NCI-H1930 (cell line): Measurements from ENCODE around the gene TNIP3.
"Not testable (repeated sequence)": the region's sequence is repeated elsewhere in the genome, so short reads cannot be mapped to it uniquely, and the experiment has no call there.

Experiments used
- DNase-seq, 2 experiments: peaks; one replicate each; lab custom pipeline; 2025; lab: John Stamatoyannopoulos, UW

TNIP3 gene

GRCh38 chr4:121177246-121178137 is 13.4 kb upstream of the TNIP3 start:
- no peak for DNase-seq

- no peak for DNase-seq
Observed at GRCh38 chr4:121176082-121176934, 12.2 kb upstream of the TNIP3 start.

GRCh38 chr4:121171477-121171876 is 7.4 kb upstream of the TNIP3 start:
- DNase-seq, result not testable (repeated sequence)

DNA sequence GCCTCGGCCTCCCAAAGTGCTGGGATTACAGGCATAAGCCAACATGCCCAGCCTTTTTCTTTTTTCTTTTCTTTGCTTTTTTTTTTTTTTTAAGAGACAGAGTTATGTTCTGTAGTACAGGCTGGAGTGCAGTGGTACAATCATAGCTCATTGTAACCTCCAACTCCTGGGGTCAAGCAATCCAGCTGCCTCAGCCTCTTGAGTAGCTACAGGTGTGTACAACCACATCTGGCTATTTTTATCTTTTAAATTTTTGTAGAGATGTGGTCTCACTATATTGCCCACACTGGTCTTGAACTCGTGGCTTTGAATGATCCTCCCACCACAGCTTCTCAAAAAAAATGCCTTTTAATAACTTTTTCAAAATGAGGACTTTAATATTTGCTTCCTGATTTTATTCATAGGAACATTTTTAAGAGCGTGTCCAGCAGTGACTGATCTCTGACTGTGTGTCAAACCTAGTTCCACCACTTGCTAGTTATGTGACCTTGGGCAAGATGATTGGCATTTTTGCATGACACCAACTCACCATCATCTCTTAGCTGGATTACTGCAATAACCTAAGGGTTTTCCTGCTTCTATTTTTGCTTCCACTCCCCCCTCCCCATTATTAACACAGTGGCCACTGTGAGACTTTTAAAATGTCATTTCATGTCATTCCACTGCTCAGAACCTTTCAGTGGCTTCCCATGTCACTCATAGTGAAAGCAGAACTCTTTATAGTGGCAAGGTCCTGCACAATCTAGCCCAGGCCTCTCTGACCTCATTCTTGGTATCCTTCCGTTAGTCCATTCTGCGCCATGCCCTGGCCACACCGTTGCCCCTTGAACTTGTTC is 4.5 kb upstream of the TNIP3 start:
- no peak for DNase-seq

DNA sequence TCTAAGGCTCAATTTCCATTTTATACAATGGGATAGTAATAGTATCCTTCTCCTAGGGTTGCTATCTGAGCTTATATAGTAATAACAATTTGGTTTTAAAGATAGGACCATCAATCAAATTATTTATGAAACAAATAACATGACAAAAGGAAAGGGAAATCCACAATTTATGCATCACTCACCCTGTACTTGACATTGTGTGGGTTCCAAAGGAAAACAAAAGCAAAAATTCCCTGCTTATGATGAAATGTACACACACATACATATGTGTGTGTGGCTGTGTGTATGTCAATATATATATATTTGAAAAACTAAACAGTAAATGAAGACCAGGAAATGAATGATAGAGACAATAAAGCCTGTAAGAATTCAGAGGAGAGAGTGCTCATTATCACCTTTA is 2.9 kb upstream of the TNIP3 start:
- no peak for DNase-seq

DNA sequence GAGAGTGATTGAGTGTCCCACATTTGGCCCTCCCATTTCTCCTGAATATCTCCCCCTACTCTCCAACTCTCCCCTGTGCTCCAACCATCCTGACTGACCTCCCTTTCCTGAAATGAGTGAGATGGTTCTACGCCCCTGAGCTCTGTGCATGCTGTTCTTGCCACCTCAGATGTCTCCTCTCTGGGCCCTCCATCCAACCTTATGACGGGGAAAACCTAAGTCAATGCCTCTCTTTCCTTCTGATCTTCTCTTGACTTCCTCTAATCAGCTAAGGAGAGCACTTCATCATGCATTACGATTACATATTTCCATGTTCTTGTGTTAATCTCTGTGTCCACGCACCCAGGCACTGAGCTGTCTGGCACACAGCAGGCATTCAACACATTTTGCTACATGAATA is 1.1 kb upstream of the TNIP3 start:
- DNase-seq, result no peak

- DNase-seq, result no peak
Observed at GRCh38 chr4:121156822-121157769, 7.0 kb downstream of the TNIP3 start.

DNA sequence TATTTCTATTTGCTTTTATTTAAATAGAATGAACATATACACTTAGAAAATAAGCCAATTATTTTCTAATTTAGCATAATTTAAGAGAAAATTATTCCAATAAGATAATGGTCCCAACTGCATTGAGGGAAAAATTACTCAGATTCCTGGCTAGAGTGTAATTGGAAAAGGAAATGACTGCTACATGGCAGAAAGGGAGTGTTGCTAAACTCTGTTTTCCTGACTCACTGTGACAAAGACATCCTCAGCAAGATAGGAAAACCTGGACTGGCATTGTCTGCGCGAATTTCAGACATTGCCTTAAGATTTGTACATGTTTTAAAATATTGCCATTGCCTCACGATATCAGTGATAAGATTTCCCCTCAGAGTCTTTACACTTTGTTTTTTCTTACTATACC is 8.2 kb downstream of the TNIP3 start:
- peak; percentile 46 to 57 for DNase-seq

DNA sequence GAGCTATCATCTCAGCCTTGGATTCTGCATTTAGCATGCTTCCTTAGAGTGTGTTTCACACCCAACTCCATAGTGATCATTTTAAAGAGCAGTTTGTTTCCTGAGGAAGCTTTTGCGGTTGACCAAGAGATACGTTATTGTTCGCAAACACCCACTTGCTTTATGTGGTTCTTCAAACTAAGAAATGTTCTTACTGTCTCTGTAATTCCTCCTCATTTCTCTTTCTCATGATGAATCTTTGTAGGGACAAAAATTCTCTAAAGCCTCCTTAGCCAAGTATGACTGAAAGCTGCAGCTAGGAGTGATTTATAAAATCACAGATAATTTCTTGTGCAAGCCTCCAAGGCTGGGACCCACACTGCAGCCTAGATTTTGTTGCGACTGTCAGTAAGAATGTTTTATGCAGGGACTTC is 10.0 kb downstream of the TNIP3 start:
- no peak for DNase-seq

DNA sequence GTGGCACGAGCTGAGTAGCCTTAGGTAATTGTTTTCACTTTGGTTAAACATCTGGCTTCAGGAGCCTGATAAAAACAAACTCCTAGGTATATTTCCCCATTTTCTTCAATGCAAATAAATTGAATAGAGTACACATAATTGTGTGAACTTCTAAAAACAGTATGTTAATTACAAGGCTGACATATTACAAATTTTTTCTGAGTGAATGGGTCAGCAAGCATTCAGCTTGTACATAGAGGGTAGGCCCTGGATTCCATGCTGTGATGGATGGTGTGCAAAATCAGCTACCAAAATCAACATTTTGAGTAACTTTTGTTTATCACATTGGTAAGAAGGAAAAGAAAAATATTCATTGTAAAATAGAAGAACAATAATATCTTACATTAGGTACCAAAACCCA is 12.2 kb downstream of the TNIP3 start:
- DNase-seq, result no peak

GRCh38 chr4:121150486-121150885 is 13.6 kb downstream of the TNIP3 start:
- no peak for DNase-seq

DNA sequence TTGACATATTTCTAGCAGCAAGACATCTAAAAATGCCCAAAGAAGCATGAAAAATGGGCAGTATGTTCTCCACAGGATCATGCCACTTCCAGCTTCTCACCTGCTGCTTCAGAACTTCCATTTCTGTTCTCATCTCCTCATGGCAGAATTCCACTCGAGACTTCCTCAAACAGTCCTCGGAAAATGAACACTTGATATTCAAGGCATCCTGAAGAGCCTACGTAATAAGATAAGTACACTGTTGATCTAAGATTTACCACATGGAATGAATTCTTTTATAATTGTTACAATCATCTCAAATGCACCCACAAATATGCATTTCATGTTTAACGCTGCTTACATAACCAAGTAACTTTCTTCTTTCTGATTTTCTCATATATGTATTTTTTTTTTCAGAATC is 14.1 kb downstream of the TNIP3 start:
- no peak for DNase-seq

DNA sequence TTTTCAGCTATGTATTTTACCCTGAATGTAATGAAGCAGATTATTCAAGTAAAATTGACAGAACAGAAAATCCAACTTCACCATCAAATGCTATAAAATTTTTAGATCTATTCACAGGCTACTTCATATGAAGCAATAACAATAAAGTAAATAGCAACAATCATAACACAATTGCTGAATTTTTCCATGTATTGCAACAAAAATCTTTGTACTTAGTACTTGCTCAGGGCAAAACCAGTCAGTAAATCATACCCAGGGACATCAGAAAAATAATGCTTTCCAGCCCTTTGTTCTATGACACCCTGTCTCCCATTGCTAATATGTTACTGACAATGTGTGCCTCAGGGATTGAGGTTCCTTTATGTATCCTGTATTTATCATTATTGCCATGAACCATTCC is 15.5 kb downstream of the TNIP3 start:
- no peak for DNase-seq

- no peak for DNase-seq
Observed at GRCh38 chr4:121148000-121148399, 16.1 kb downstream of the TNIP3 start.

DNA sequence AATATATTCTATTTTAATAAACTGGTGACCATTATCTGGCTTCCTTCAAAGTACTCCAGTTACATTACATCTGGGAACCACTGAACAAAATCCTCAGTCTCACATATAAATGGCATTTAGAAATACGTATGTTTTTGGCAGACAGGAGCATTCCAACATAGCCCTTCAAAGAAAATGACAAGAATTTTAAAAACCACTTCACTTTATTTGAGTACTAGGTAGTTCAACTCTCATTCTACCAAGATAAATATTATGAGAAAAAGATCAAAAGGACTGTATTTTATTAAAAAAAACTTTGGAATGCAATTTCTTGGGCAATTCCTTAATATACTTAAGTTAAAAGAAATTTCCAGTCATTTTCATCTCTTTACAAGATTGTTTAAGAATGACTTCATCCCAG is 17.6 kb downstream of the TNIP3 start:
- DNase-seq, result no peak

DNA sequence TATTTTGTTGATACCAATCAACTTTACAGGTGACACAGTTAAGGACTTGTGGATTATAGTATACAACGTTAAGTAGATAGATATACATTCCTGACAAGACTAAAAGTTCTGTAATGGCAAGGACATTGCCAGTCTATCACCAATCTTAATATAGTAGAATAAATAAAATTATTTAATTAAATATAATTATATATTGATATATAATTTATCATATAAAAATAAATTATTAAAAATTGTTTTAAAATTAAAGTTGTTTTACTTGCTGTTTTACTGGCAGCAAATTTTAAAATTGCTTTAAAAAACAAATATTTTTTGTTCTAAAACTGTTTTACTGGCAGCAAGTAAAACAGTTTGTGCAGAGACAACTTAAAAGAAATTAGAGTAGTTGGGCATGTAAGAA is 18.7 kb downstream of the TNIP3 start:
- DNase-seq, result no peak

DNA sequence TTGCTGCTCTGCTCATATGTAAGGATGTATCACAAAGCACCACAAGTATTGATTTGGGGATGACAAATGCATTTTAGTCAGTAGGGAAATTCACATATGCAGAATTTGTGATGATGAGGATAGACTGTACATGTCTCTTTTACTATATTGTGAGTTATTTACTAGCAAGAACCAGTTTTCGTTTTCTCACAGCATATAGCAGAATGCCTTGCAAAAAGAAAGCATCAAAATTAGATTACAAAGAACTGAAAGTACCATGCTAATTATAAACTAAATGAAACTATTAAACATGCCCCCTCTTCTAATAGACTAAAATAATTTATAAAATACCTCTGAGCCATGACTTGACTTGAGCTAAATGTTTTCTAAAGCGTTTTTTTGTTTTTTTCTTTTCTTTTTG is 20.1 kb downstream of the TNIP3 start:
- no peak for DNase-seq

- DNase-seq, result no peak
Observed at GRCh38 chr4:121143131-121143530, 21.0 kb downstream of the TNIP3 start.

- no peak for DNase-seq
Observed at GRCh38 chr4:121140716-121141460, 23.2 kb downstream of the TNIP3 start.

GRCh38 chr4:121139533-121140222 is 24.4 kb downstream of the TNIP3 start:
- DNase-seq, result no peak
